Spinal cord (tissue), 10 donors: ENCODE measurements around the gene ZHX3. TPM values are rescaled to one million over a fixed set of nuclear protein-coding genes. Genes with fewer than 3 reads are reported as not detected.

Experiments
- DNase-seq, 6 donors: peaks; one replicate each; pipeline versions ENCODE4 v3.0.0 to v3.0.0-alpha.2; 2013 to 2015; ENCODE audit warnings: low spot score in 6 of 6, low read depth in 4 of 6
- H3K27ac ChIP-seq: one replicate; pipeline ENCODE4 v1.5.1; 2013; ENCODE audit warnings: low read depth, low read length, control low read depth
- H3K27me3 ChIP-seq: one replicate; pipeline ENCODE4 v1.6.1; 2013; ENCODE audit warnings: low read length; ENCODE audit not compliant: control insufficient read depth, insufficient read depth
- H3K36me3 ChIP-seq: one replicate; pipeline ENCODE4 v1.6.1; 2013; ENCODE audit warnings: low read length; ENCODE audit not compliant: control insufficient read depth, insufficient read depth
- H3K4me1 ChIP-seq: one replicate; pipeline ENCODE4 v1.6.1; 2013; ENCODE audit warnings: low read length; ENCODE audit not compliant: control insufficient read depth, insufficient read depth
- H3K4me3 ChIP-seq: one replicate; pipeline ENCODE4 v1.5.1; 2013; ENCODE audit warnings: low read depth, low read length, control low read depth
- H3K9me3 ChIP-seq: one replicate; pipeline ENCODE4 v1.6.1; 2013; ENCODE audit warnings: low read length; ENCODE audit not compliant: control insufficient read depth, insufficient read depth
- WGBS: methylation state at CpG from one replicate; pipeline ENCODE4 v1.1.5; 2013; ENCODE audit warnings: missing lambda C conversion rate; ENCODE audit not compliant: insufficient coverage; 5-methylcytosine and 5-hydroxymethylcytosine counted together
- polyA plus RNA-seq, 2 donors: library from polyadenylated mRNA; unstranded; fragments of 120-200 nt; gene quantifications; one replicate each; pipeline ENCODE4 v1.2.1, GENCODE V29; 2013; ENCODE audit not compliant: insufficient read length in 2 of 2
- total RNA-seq, 2 donors: library from RNA; depleted of rRNA in 1 of 2; stranded (reverse); fragments of 120-200 nt in 1 of 2; fragments of >200 nt in 1 of 2; gene quantifications; one replicate each; pipeline versions ENCODE4 v1.2.3 to v1.2.4, GENCODE V29; 2013 to 2014
- donor health status: healthy.

ZHX3 gene
- total and polyA plus RNA-seq, 4 donors, result 28.5 to 36.3 (median 31.0) TPM

DNA sequence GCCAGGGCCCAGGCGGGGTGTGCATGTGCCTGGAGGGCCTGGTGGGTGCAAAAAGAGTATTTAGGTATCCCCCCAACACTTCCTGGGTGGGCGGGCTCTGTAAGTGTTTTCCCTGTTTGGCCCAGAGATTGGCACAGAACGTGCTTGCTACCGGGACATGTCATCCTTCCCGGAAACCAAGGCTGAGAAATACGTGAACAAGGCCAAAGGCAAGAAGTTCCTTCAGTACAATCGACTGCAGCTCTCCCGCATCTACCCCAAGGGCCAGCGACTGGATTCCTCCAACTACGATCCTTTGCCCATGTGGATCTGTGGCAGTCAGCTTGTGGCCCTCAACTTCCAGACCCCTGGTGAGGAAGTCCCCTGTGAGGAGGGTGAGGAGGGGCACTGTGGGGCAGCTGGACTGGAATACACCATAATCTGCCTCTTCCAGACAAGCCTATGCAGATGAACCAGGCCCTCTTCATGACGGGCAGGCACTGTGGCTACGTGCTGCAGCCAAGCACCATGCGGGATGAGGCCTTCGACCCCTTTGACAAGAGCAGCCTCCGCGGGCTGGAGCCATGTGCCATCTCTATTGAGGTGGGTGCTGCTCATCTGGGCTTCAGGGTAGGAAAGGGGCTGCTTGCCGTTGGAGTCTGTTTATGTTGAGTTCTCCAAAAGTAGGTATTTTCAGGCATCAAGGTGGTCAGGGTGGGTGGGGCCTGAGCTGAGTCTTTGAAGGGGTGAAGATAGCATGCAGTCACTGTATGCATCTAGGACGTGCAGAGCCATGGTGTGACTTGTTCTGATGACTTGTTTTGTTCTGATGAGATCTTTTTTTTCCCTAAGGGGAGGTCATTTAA lies 145.0 kb downstream of the ZHX3 start:
- Histone ChIP-seq H3K36me3 (peaks cover 87% of the 10 kb centered on the region), H3K4me3 (no peak overlapping the region), H3K27ac (no peak overlapping the region), H3K9me3 (no peaks in the 10 kb centered on the region), H3K4me1 (peaks cover 49% of the 10 kb centered on the region), H3K27me3 (no peaks in the 10 kb centered on the region)
- no peak for DNase-seq
- WGBS, result 72% methylated on average over 15 of the region's 18 CpGs

GRCh38 chr20:41171736-41172295 lies 145.7 kb downstream of the ZHX3 start:
- H3K27ac ChIP-seq, result no peak overlapping the region
- no peak for DNase-seq
- H3K4me3 ChIP-seq, result no peak overlapping the region
- H3K36me3 ChIP-seq, result peaks cover 88% of the 10 kb centered on the region
- 85% methylated on average over 3 of the region's 3 CpGs for WGBS
- no peaks in the 10 kb centered on the region for H3K27me3 ChIP-seq
- H3K9me3 ChIP-seq, result no peaks in the 10 kb centered on the region
- peaks cover 42% of the 10 kb centered on the region for H3K4me1 ChIP-seq

DNA sequence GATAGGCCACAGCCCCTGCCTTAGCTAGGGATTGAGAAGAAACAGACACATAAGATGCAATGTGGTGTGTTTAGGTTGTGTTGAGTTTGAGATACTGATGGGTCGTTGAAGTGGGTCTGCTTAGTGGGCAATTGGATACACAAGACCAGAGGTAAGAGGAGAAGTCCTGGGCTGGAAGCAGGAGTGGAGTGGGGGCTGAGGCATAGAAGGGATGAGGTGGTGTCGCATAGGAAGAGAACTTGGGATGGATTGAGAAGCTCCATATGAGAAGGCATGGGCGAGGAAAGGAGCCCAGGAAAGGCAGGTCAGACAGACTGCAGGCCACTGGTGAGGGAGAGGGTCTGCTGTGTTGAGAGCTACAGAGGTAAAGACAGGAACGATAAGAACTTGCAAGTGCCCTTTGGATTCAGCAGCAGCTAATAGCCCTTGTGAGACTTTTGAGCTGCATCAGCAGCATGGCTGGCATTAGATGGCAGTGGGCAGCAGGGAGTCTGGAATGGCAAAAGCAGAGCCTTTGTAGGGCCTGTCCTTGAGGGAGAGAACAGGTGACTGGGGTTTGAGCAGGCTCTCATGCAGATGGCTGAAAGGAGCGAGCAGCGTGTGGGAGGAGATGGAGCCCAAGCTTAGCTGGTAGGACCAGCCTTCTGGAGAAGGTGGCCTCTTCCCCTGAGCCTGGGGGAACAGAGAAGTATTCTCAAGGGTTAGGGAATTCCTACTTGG lies 147.0 kb downstream of the ZHX3 start:
- no peak for DNase-seq
- 90% methylated on average over 6 of the region's 6 CpGs for WGBS
- no peak overlapping the region for H3K27ac ChIP-seq

DNA sequence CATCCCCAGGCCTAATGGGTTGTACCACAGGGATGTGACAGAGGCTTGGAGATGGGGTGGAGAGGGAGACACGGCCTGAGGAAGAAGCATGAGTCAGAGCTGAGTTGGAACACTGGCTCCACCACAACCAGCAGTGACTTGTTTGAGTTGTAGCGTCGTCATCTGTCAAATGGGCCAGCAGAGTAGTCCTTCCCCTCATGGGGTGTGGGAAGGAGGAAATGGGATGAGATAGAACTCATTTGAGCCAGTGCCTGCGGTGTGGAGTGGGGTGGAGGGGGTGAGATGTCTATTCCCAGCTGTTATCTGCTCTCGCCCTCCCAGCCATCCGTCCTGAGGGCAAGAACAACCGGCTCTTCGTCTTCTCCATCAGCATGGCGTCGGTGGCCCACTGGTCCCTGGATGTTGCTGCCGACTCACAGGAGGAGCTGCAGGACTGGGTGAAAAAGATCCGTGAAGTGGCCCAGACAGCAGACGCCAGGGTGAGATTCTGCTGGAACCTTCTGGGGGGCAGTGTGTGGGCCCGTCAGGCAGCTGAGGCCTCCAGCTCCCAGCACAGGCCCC lies 147.7 kb downstream of the ZHX3 start:
- H3K27me3 ChIP-seq, result no peaks in the 10 kb centered on the region
- no peak for DNase-seq
- 95% methylated on average over 12 of the region's 14 CpGs for WGBS

More for the DNA sequence above, 147.0 kb downstream of the ZHX3 start:
- H3K4me3 ChIP-seq, result no peak overlapping the region
- peaks cover 34% of the 10 kb centered on the region for H3K4me1 ChIP-seq
- peaks cover 97% of the 10 kb centered on the region for H3K36me3 ChIP-seq
- H3K9me3 ChIP-seq, result no peaks in the 10 kb centered on the region
- H3K27me3 ChIP-seq, result no peaks in the 10 kb centered on the region

GRCh38 chr20:41169162-41169690 lies 148.3 kb downstream of the ZHX3 start:
- DNase-seq, result no peak
- WGBS, result 91% methylated on average over 9 of the region's 9 CpGs

More for the DNA sequence above, 147.7 kb downstream of the ZHX3 start:
- Histone ChIP-seq H3K9me3 (no peaks in the 10 kb centered on the region), H3K4me1 (peaks cover 27% of the 10 kb centered on the region), H3K36me3 (peaks cover 99% of the 10 kb centered on the region), H3K4me3 (no peak overlapping the region), H3K27ac (no peak overlapping the region)

DNA sequence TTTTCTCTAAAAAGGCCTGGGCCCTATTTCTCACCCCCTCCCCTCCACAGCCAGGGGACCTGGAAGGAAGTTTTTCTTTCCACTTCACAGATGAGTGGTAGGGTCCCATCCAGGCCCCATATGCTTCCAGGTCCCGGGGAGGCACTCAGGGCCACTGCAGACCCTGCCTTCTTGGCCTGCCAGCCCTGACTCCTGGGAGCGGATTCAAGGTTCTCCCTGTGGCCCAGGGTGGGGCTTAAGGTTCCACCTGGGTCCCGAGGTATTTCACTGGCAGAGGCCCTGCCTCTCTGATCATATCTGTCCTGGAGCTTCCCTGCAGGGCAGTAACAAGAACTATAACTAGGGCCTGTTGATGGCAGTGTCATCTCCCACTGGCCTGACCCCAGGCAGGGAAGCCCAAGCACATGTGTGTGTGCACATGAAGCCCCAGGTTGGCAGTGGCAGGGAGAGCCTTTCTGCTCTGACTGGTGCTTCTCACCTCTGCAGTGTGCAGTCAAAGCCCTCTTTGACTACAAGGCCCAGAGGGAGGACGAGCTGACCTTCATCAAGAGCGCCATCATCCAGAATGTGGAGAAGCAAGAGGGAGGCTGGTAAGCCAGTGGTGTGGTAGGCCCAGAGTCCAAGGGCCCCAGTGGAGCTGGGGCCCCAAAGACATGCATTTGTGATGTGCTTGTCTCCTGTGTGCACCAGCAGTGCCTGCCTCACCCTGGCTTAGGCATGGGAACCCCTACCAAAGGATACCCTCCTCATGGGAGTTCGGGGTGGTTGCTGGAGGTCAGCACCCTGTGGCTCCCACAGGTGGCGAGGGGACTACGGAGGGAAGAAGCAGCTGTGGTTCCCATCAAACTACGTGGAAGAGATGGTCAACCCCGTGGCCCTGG lies 149.0 kb downstream of the ZHX3 start:
- Histone ChIP-seq H3K4me1 (peaks cover 13% of the 10 kb centered on the region), H3K27ac (no peak overlapping the region), H3K9me3 (no peaks in the 10 kb centered on the region), H3K27me3 (no peaks in the 10 kb centered on the region), H3K4me3 (no peak overlapping the region), H3K36me3 (peaks cover 99% of the 10 kb centered on the region)
- DNase-seq, result no peak
- WGBS, result 97% methylated on average over 10 of the region's 10 CpGs

More at GRCh38 chr20:41169162-41169690, 148.3 kb downstream of the ZHX3 start:
- no peaks in the 10 kb centered on the region for H3K27me3 ChIP-seq
- H3K27ac ChIP-seq, result no peak overlapping the region
- no peak overlapping the region for H3K4me3 ChIP-seq
- H3K36me3 ChIP-seq, result peaks cover 99% of the 10 kb centered on the region
- H3K9me3 ChIP-seq, result no peaks in the 10 kb centered on the region
- H3K4me1 ChIP-seq, result peaks cover 20% of the 10 kb centered on the region

GRCh38 chr20:41167481-41168253 lies 149.9 kb downstream of the ZHX3 start:
- H3K27me3 ChIP-seq, result no peaks in the 10 kb centered on the region
- H3K9me3 ChIP-seq, result no peaks in the 10 kb centered on the region
- no peak overlapping the region for H3K4me3 ChIP-seq
- no peak overlapping the region for H3K27ac ChIP-seq
- peaks cover 100% of the 10 kb centered on the region for H3K36me3 ChIP-seq
- WGBS, result 88% methylated on average over 7 of the region's 11 CpGs
- no peak for DNase-seq
- H3K4me1 ChIP-seq, result peaks cover 8% of the 10 kb centered on the region

DNA sequence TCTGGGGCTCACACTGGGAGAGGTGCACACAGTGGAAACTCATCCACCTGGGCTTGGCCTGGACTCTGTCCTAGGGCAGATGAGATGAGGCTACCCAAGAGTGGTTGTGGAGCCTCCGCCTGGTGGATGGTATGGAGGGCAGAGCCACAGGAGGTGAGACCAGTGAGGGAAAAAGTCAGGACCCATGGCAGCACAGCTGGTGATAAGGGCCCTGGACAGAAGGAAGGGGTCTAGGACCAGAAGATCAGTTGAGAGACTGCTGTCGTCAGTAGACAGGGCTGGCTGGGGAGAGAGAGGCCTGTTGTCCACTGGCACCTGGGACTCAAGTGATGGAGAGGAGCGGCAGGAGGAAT lies 150.4 kb downstream of the ZHX3 start:
- peaks cover 100% of the 10 kb centered on the region for H3K36me3 ChIP-seq
- 89% methylated on average over 3 of the region's 3 CpGs for whole genome bisulfite sequencing
- H3K4me1 ChIP-seq, result peaks cover 9% of the 10 kb centered on the region
- no peak overlapping the region for H3K4me3 ChIP-seq
- H3K9me3 ChIP-seq, result no peaks in the 10 kb centered on the region
- no peaks in the 10 kb centered on the region for H3K27me3 ChIP-seq
- no peak for DNase-seq
- no peak overlapping the region for H3K27ac ChIP-seq
